ENCODE results near the gene LZTR1. TPM values are rescaled to one million over a fixed set of nuclear protein-coding genes. Genes with fewer than 3 reads are reported as not detected.
A peak's percentile ranks its signal among the peaks of the same experiment; 100 is the strongest.

LZTR1 gene
- total RNA-seq, 1 donor from 2014 or later: 38.3 TPM

DNA sequence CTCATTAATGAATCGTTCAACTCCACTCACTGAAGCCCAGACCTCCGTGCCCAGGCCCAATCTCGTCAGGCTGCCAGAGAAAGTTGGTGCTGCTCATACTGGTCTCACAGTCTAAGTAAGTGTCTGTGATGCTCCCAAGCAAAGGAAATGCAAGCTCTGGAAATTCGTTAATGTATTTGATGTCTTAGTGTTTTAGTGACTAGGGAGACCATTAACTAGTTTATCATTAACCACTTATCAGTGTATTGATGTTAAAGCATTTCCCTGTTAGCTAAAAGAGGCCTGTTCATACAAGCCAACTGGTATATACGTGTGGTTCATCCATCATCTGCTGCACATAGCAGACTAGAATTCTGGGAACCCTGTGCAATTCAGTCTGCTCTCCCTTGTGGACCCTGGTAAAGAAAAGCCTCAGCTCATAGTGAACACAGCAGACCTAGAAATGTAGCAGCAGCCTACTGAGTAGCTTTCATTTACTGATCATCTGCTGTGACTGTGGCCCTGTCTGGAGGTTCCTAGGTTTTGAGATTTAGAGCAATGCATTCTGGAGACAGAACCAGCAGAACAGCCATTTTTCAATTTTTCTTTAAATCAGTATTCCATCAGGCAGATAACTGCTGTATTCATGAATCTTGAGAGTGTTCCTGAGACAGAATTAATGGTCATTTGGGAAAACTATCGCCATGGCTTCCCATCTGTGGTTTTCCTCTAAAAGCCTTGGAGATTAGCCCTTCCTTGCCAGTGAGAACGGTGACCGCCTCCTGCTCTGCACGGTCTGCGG, 30.8 kb upstream of the LZTR1 start:
- no peak for DNase-seq

DNA sequence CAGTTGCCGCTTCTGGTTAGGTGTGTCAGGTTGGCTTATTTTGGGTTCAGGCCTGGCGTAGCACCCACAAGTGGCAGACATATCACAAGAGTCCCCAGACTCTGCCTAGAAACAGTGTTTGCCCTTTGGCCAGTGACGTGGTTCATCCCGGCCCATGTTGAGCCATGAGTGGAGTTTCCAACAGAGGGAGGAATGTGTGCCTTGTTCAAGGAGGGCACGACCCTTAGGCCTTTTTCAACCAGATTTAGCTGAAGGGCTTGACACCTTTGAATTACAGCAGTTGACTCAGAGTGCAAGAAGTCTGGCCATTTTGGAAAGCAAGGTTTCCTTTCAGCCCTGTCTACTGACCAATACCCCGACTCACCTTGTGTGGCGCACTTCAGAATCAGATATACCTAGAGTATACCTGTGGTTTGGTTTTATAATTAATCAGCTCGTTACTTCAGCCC, 30.1 kb upstream of the LZTR1 start:
- no peak for DNase-seq

DNA sequence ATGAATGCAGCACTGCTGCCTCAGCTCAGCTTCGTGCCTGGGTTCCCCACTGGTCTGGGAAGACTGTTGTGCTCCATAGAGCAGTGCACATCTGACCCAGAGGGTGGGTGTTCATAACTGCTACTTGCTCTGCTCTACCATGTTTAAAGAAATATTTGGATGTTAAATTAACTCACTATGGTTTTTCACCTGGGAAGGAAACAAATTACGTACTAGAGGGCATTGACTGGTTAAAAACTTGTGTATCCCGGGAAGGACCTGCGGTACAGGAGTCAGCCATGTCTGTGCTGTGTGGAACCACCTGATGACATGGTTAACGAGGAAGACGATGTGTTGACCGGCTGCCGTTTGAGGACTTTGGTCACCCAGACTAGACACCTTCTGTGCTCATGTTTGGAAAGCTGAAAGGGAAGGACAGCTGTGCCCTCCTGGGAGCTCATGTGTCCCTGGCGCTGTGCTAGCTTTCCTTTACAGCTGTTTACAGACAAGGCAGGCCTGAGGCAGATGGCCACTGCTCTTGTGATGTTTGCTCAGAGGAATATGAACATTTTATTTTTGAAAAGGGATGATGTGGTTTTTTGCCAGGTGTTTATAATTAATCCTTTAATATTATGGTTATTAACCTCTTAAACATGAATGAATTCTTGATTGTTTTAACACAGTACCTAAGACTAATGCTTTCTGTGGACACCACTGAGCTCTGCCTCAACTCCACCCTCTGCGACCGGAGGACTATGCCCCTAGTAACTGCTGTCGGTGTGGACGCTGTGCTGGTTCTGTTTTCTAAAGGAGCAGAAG, 29.4 kb upstream of the LZTR1 start:
- peak; percentile 26 for DNase-seq

DNA sequence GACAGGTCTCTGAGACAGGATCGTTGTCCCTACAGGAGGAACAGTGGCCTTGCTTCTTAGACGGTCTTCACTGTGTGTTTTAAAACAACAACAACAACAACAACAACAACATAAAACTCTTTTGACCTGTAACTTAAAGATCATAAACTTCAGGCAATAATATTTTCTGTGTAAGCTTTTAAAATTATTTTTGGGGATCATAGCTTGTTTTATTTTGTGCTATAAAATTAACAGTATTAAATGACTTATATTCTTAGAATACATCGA, 28.8 kb upstream of the LZTR1 start:
- no peak for DNase-seq

DNA sequence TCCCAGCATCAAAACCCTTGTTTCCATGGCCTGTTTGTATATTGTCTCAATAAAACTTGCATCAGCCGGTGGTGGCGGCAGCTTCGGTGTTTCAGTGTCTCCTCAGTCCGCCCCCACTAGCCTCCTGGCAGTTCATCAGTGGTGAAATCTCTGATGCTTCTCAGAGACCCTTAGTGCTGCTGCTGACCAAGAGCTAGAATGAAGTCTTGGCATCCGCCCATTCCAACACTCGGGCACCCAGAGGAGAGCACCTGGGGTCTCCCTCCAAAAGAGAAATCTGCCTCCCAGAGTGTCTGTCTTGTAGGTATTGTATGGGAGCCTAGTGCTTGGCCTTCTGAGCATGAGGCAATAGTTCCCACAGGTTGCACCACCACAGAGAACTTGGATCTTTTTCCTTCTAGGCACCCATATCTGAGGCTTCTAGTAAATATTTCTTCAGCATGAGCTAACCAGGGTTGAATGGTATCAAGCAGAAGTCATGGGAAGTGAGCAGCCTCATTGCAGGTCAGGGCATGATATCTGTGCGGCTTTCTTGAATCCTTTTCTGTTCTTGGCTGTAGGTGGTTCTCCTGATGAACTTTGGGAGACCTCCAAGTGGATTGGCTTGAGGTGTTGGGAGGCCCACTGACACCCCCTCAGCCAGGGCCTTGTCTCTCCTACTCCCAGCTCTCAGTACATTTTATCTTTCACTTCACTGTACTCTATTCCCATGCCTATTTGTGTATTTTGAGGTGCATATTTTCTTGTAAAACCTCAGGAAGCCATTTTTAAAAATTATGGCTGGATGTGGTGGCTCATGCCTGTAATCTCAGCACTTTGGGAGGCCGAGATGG, 28.2 kb upstream of the LZTR1 start:
- DNase-seq: no peak

DNA sequence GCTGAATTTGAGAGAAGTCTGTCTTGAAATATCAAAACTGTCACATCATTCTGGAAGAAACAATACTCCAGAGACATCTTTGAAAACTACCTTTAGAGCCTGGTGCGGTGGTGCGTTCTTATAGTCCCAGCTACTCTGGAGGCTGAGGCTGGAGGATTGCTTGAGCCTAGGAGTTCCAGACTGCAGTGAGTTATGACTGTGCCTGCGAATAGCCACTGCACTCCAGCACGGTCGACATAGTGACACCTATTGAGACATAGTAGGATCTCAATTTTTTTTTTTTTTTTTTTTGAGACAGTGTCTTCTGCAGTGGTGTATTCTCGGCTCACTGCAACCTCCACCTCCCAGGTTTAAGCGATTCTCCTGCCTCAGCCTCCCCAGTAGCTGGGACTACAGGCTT, 26.5 kb upstream of the LZTR1 start:
- no peak for DNase-seq

DNA sequence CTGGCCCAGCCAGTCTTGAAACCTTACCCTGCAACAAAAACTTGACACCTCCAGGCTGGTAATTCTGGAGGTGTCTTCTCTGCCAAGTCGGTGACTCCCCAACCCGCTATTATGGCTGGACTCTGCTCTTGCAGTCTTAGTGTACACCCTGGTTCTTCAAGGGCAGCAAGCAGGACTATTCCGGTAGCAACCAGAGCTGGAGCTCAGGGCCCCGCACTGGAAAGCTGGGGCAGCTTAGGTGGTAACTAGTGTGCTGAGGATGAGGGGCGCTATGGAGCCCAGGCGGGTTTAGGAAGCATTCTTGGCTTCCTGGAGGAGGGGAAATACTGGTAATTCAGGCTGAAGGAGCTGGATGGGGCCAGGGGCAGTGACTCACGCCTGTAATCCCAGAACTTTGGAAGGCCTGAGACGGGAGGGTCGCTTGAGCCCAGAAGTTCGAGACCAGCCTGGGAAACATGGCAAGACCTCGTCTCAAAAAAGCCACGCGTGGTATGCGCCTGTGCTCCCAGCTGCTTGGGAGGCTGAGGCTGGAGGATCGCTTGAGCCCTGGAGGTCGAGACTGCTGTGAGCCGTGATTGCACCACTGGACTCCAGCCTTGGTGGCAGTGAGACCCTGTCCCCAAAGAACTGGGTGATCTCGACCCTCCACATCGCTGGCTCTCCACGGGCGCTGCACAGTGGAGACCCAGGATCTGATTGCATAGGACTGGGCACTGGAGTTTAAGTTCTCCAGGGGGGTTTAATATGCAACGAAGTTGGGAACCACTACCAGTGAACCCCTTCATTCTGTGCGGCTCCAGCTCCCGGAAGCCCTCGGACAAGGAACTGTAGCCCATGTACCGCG, 25.6 kb upstream of the LZTR1 start:
- DNase-seq: no peak

DNA sequence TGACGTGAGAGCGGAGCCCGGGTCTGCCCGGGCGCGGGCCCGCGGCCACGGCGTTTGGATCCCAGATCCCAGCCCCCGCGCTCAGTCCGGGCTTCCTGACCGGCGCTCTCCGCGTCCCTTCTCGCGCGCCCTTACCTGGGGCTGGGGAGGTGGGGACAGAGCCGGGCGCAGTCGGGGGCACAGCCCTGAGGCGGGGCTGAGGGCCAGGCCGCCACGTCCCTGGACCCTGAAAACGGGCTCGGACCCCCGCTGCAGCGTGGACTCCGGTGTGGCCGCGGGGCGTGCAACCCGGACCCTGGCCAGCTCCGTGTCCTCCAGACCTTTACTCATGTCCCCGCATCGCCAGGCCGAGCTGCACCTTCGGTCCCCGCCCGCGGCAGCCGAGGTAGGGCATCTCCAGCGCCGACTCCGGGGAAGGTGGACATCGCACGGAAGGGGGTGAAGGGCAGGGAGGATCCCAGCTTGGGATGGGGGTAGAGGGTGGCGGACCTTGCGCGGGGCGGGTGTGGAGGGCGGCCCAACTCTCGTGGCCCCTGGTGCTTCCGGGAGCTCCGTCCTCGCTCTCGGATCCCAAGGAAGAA, 24.9 kb upstream of the LZTR1 start:
- DNase-seq: no peak

DNA sequence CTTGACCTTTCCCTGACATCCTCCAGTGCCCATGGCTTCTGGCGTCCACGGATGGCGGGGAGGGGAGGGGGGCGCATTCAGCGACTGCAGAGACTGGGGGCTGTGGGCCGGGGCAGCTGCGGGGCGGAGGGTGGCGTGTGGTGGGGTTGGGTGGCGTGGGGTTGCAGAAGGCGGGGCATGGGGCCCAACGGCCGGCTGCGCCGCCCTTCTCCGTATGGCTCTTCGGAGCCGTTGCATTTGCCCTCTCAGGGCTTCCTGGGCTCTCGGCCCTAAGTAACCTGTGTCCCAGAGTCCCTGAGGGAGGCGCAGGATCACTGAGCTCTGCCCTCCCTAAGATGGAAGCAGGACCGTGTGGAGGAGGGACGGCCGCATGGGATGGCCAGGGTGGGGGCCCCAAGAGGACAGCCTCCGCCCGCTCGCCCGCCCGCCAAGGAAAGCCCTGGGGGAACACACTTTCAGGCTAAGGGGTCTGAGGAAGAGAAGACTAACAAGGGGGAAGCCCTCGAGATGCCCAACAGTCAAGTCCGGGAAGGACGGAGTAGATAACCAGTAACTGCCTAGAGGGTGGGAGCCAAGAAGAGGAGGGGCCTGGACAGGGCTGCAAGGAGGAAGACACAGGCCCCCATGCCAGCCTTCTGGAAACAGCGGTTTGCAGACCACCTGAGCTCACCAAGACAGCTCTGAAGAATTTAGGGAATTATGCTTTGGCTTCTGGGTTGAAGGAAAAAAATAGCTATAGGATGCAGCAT, 24.2 kb upstream of the LZTR1 start:
- no peak for DNase-seq

DNA sequence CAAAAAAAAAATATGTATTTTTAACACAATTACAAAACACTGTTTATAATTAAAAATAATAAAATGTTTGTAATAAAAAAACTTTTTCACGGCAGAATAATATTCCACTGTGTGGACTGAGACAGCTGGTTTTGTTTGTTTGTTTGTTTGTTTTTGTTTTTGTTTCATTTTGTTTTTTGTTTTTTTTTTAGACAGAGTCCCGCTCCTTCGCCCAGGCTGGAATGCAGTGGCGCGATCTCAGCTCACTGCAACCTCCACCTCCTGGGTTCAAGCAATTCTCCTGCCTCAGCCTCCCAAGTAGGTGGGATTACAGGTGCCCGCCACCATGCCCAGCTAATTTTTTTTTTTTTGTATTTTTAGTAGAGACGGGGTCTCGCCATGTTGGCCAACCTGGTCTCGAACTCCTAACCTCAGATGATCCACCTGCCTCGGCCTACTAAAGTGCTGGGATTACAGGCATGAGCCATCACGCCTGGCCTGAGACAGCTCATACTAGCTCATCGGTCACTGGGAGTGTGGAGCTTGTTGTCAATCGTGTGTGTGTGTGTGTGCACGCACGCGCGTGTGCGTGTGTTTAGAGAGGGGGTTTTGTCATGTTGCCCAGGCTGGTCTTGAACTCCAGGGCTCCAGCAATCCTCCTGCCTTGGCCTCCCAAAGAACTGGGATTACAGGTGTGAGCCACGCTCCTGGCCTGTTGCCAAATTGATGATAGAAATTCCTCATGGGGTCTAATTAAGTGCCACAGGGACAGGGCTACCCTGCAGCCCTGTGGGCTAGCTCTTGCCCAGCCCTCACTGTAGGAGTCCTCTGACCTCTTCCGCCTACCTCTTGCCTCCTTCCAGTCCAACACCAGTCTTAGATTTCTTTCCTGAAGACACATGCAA, 22.3 kb upstream of the LZTR1 start:
- no peak for DNase-seq

DNA sequence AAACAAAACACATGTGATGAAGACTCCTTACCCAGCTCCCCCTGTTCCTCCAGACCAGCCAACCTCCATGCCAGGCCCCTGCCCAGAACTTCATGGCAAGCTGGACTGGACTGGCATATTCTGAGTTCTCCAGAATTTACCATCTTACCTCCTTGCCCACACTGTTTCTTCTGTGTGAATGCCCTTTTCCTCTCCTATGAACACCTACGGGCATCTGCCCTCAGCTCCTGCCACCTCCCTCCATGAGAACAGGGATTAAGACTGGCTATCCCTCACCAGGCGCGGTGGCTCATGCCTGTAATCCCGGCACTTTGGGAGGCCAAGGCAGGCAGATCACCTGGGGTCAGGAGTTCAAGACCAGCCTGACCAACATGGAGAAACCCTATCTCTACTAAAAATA, 21.5 kb upstream of the LZTR1 start:
- DNase-seq: no peak

DNA sequence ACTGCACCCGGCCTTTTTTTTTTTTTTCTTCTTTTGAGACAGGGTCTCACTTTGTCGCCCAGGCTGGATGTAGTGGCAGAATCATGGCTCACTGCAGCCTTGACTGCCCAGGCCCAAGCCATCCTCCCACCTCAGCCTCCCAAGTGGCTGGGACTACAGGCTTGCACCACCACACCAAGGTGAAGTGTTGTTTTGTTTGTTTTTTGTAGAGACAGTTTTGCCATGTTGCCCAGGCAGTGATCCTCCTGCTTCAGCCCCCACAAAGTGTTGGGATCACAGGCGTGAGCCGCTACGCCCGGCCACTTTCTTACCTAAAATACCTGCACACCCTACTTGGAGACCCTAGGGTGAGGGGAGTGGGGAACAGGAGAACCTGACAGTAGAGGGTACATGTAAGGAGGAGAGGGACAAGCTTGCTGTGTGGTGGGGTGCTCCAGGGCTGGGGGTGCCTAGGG, 19.6 kb upstream of the LZTR1 start:
- DNase-seq: no peak

DNA sequence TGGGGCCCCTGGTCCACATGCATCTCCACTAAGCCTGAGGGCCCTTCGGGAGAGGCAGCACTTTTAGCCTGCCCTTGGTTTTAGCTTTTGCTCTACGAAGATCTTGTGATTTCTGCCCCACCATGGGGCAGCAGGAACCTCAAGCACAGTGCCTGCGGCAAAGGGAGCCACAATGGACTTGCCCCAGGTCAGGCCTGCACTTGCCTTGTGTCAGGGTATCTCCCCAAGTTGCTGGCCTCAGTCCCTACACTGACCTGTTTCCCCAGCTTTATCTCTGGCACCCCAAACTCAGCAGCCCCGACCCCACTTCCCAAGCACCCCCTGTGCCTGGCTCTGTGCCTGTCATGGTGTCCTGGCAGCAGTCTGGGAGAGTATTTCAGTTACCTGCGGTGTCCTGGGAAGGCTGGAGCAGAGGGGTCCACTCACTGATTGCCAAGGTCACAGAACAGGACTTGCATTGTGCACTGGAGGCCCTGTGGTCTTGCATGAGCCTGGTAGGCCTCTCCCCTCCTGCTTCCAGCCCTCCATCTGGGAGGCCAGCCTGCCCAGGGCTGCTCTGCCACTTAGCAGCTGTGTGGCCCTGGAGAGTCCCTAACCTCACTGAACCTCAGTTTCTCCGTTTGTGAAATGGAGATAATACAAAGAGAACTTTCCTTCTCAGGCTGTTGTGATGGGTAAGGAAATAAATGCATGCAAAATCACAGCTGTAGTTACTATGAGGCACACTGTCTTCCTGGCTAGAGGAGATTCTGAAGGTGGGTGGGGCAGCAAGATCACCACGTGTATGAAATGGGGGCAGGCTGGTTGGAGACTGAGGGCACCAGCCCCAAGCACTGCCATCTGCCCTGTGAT, 18.7 kb upstream of the LZTR1 start:
- no peak for DNase-seq

DNA sequence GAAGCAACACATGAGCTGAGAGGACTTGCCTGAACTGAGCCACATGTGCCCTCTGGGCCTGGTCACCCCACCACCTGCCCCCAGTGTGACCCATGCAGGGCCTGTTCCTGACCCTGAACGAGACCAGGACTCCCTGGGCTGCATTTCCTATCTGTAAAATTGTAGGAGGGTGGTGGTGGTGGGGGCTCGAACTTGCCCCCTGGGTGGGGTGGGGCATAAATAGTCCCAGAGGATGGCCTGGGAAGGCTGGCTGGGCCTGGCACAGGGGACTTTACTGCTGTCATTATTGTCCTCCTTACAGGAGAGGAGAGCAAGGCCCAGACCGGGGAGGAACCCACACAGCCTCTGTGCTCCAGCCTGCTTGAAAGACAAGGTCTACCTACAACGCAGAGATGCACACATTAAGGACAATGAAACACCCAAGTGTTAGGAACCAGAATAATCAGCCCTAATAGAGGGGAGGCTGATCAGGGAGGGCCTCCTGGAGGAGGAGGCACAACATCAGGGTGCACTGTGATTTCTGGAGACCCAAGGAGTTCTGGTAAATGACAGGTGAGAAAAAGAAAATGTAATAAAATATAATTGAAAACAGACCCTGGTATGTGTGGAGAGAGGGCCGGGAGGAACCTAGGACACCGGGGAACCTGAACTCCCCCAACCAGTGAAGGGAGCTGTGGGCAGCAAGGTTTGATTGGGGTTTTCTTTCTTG, 17.9 kb upstream of the LZTR1 start:
- no peak for DNase-seq

DNA sequence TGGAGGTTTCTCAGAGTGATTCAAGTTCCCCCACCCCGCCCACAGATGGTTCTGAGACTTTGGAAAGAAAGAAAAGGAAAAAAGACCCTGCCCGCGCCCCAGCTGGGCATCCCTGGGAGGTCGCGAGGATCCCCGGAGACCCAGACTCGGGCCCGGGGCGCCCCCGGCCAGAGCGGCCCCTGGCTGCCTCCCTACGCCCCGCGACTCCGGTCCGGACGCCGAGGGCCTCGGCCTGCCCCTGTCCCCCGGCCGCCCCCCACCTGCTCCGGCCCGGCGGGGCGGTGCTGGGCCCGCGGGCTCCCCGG, 17.3 kb upstream of the LZTR1 start:
- DNase-seq: no peak

DNA sequence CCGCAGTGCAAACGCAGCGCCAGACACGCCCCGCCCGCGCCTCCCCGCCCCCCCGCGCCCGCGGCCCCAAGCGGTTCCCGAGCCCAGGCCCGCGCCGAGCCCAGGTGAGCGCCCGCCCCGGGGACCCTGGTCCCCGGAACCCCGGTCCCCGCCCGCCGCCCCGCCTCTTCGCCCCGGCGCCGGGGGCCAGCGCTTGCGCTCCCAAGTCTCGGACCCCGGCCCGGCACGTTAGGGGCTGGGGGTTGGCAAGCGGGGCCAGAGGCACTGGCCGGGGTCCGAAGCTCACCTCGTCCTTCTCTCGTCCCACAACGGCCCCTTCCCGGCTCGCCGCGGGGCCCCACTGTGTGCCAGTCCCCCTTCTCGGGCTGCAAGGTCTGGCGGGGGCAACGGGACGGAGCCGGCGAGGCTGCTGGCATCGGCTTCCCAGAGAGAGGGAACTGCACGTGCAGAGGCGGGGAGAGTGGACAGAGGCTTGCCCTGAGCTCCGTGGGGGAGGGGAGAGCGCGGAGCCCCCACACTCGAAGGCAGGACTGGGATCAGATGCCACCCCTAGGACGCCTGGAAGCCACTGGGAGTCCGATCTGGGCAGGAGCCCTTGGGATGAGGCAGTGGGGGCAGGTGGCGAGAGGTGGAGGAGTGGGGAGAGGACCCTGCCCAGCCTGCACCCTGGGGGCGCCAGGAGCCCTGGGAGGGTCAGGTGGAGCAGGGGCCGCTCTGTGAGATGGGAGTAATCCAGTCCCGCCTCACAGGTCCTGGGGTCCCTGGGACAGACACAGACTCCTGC, 16.8 kb upstream of the LZTR1 start:
- no peak for DNase-seq
